Measurements from ENCODE around the gene MAML1. TPM values are rescaled to one million over a fixed set of nuclear protein-coding genes. Genes with fewer than 3 reads are reported as not detected.
"Not testable (repeated sequence)": the region's sequence is repeated elsewhere in the genome, so short reads cannot be mapped to it uniquely, and the experiment has no call there.

MAML1 gene
- total and polyA plus RNA-seq, 7 donors, result 4.6 to 16.0 (median 11.8) TPM

GRCh38 chr5:179780362-179780761 lies 47.7 kb downstream of the MAML1 start:
- no peak overlapping the region for H3K27ac ChIP-seq
- no peaks in the 10 kb centered on the region for H3K9me3 ChIP-seq
- TF ChIP-seq CTCF (IDR thresholded peaks at IDR 0.05), result no peak
- ATAC-seq (peak in 1 of 4 donors; percentile 25), DNase-seq (peak in 1 of 2 donors; percentile 48)
- H3K4me3 ChIP-seq, result no peak overlapping the region
- WGBS, 3 donors, result 67 to 80% (median 75%) methylated on average over 7 of the region's 7 CpGs
- no peaks in the 10 kb centered on the region for H3K27me3 ChIP-seq (ENCODE audit: insufficient read depth in 3 of 3, low read length in 2 of 3)
- no peaks in the 10 kb centered on the region for H3K4me1 ChIP-seq
- intact Hi-C loops (cut with DNase I), result no loop called here
- peaks cover 4 to 49% of the 10 kb centered on the region in 2 donors for H3K36me3 ChIP-seq (ENCODE audit: insufficient read depth in 1 of 2, low read depth in 1 of 2)

- H3K27me3 ChIP-seq (ENCODE audit: insufficient read depth in 3 of 3, low read length in 2 of 3), result no peaks in the 10 kb centered on the region
- no peak for ATAC-seq
- no peak for TF ChIP-seq CTCF (IDR thresholded peaks at IDR 0.05)
- 95 to 99% (median 96%) methylated on average over 4 of the region's 4 CpGs for WGBS, 3 donors
- H3K36me3 ChIP-seq (ENCODE audit: insufficient read depth in 1 of 2, low read depth in 1 of 2), result peaks cover 0 to 39% of the 10 kb centered on the region in 2 donors
- no peak for DNase-seq
- no peaks in the 10 kb centered on the region for H3K4me1 ChIP-seq
- H3K4me3 ChIP-seq, result no peak overlapping the region
- intact Hi-C loops (cut with DNase I), result no loop called here
- H3K27ac ChIP-seq, result no peak overlapping the region
- no peaks in the 10 kb centered on the region for H3K9me3 ChIP-seq
Observed at GRCh38 chr5:179781846-179782245, 49.2 kb downstream of the MAML1 start.

GRCh38 chr5:179783128-179783527 lies 50.5 kb downstream of the MAML1 start:
- no peak for TF ChIP-seq CTCF (IDR thresholded peaks at IDR 0.05)
- no peaks in the 10 kb centered on the region for H3K4me1 ChIP-seq
- ATAC-seq, result no peak
- H3K9me3 ChIP-seq, result no peaks in the 10 kb centered on the region
- intact Hi-C loops (cut with DNase I), result no loop called here
- DNase-seq, result peak in 1 of 2 donors; percentile 23
- 95 to 99% (median 95%) methylated on average over 9 of the region's 9 CpGs for WGBS, 3 donors
- no peaks in the 10 kb centered on the region for H3K27me3 ChIP-seq (ENCODE audit: insufficient read depth in 3 of 3, low read length in 2 of 3)
- peaks cover 0 to 30% of the 10 kb centered on the region in 2 donors for H3K36me3 ChIP-seq (ENCODE audit: insufficient read depth in 1 of 2, low read depth in 1 of 2)
- H3K4me3 ChIP-seq, result no peak overlapping the region
- no peak overlapping the region for H3K27ac ChIP-seq

GRCh38 chr5:179786861-179787260 lies 54.2 kb downstream of the MAML1 start:
- no peak for DNase-seq
- intact Hi-C loops (cut with DNase I), result no loop called here
- H3K27me3 ChIP-seq (ENCODE audit: insufficient read depth in 3 of 3, low read length in 2 of 3), result no peaks in the 10 kb centered on the region
- 74 to 84% (median 79%) methylated on average over 12 of the region's 12 CpGs for WGBS, 3 donors
- no peaks in the 10 kb centered on the region for H3K4me1 ChIP-seq
- H3K9me3 ChIP-seq, result no peaks in the 10 kb centered on the region
- H3K27ac ChIP-seq, result no peak overlapping the region
- H3K36me3 ChIP-seq (ENCODE audit: insufficient read depth in 1 of 2, low read depth in 1 of 2), result peaks cover 0 to 4% of the 10 kb centered on the region in 2 donors
- H3K4me3 ChIP-seq, result no peak overlapping the region
- TF ChIP-seq CTCF (IDR thresholded peaks at IDR 0.05), result no peak
- peak in 1 of 4 donors; percentile 34 for ATAC-seq

DNA sequence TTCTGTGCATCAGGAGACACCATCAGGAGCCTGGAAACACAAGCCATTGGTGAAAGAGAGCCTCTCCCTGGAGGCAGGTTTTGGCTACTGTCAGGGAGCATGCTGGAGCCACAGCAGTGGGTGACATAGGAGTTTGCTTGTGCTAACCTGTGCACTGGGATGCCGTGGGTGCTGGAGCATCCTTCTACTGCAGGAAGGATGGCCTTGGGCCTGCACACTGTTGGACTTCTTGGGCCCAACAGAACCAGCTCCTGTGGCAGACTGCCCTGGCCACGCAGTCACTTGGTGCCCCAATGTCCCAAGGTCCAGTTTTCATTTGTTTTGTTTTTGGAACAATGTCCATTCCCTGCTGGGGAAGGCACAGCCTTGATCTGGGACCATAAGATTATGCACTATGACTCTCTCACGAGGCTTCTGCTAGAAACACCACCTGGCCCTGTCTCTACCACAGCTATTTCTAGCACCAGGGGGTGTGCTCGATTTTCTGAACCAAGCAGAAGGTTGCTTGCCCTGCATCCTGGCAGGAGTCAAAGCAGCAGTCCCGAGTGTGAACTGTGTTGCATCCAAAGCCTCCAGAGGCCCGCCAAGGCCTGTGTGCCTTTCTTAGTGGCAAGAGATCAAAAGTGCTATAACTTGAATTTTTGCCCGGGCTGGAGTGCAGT lies 55.7 kb downstream of the MAML1 start:
- no peaks in the 10 kb centered on the region for H3K27me3 ChIP-seq (ENCODE audit: insufficient read depth in 3 of 3, low read length in 2 of 3)
- DNase-seq (no peak), ATAC-seq (peak in 1 of 4 donors; percentile 37)
- H3K4me3 ChIP-seq, result no peak overlapping the region
- H3K36me3 ChIP-seq (ENCODE audit: insufficient read depth in 1 of 2, low read depth in 1 of 2), result peaks cover 0 to 11% of the 10 kb centered on the region in 2 donors
- H3K4me1 ChIP-seq, result no peaks in the 10 kb centered on the region
- no peaks in the 10 kb centered on the region for H3K9me3 ChIP-seq
- no peak for TF ChIP-seq CTCF (IDR thresholded peaks at IDR 0.05)
- intact Hi-C loops (cut with DNase I), result no loop called here
- H3K27ac ChIP-seq, result no peak overlapping the region
- WGBS, 3 donors, result 59 to 80% (median 71%) methylated on average over 7 of the region's 7 CpGs

DNA sequence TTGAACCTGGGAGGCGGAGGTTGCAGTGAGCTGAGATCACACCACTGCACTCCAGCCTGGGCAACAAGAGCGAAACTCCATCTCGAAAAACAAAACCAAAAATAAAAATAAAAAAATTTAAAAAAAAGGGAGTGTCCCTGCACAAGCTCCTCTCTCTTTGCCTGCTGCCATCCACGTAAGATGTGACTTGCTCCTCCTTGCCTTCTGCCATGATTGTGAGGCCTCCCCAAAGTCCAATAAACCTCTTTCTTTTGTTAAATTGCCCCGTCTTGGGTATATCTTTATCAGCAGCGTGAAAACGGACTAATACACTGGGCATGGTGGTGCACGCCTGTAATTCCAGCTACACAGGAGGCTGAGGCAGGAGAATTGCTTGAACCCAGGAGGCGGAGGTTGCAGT lies 56.7 kb downstream of the MAML1 start:
- WGBS, 3 donors, result 96 to 99% (median 96%) methylated on average over 9 of the region's 9 CpGs
- intact Hi-C loops (cut with DNase I); H3K4me3 ChIP-seq; H3K9me3 ChIP-seq; H3K4me1 ChIP-seq; H3K27me3 ChIP-seq (ENCODE audit: insufficient read depth in 3 of 3, low read length in 2 of 3); DNase-seq; H3K27ac ChIP-seq; ATAC-seq: not testable (repeated sequence)
- H3K36me3 ChIP-seq (ENCODE audit: insufficient read depth in 1 of 2, low read depth in 1 of 2), result peaks cover 0 to 11% of the 10 kb centered on the region in 2 donors
